Thoracic aorta (tissue), 2 donors: ENCODE data around the gene PRKCB. TPM values are rescaled to one million over a fixed set of nuclear protein-coding genes. Genes with fewer than 3 reads are reported as not detected.
"Not testable (repeated sequence)": the region's sequence is repeated elsewhere in the genome, so short reads cannot be mapped to it uniquely, and the experiment has no call there.

Experiments used
- ATAC-seq: fragments of 150-250 bp; one replicate; pipeline ENCODE4 v1.8.0; 2017; ENCODE audit warnings: low read depth; ENCODE audit not compliant: insufficient number of reproducible peaks, low FRiP score
- DNase-seq: peaks from one replicate; pipeline ENCODE4 v3.0.0-alpha.2; 2020; ENCODE audit warnings: low spot score
- H3K27ac ChIP-seq, 2 donors: fragments of 200-600 bp; sonication (generic); 1 replicate in 1 of 2; 2 replicates in 1 of 2; pipeline ENCODE4 v1.5.1; 2016; ENCODE audit warnings: mild to moderate bottlenecking in 2 of 2, moderate library complexity in 2 of 2
- H3K27me3 ChIP-seq: fragments of 200-600 bp; sonication (generic); replicated peaks from 2 replicates; pipeline ENCODE4 v1.6.0; 2016; ENCODE audit warnings: mild to moderate bottlenecking; ENCODE audit not compliant: insufficient read depth
- H3K36me3 ChIP-seq: fragments of 200-600 bp; sonication (generic); one replicate; pipeline ENCODE4 v1.5.1; 2016
- H3K4me1 ChIP-seq, 2 donors: fragments of 200-600 bp; sonication (generic); 1 replicate in 1 of 2; 2 replicates in 1 of 2; pipeline versions ENCODE4 v1.5.1 to v1.6.0; 2016; ENCODE audit warnings: low read depth in 2 of 2, mild to moderate bottlenecking in 1 of 2; ENCODE audit not compliant: control insufficient read depth in 1 of 2
- H3K4me3 ChIP-seq: fragments of 200-600 bp; sonication (generic); 2 replicates; pipeline ENCODE4 v1.5.1; 2016; ENCODE audit warnings: mild to moderate bottlenecking
- H3K9me3 ChIP-seq: fragments of 200-600 bp; sonication (generic); 2 replicates; pipeline ENCODE4 v1.5.1; 2016
- CTCF ChIP-seq: fragments of 200-600 bp; sonication (generic); IDR thresholded peaks from one replicate; pipeline ENCODE4 v1.5.1; 2019; ENCODE audit warnings: antibody characterized with exemption
- total RNA-seq, 2 donors: library from RNA; depleted of rRNA; stranded (reverse); fragments of >200 nt; gene quantifications; one replicate each; pipeline versions ENCODE4 v1.1.0 to v1.2.3, GENCODE V29; 2016

The PRKCB gene
- total RNA-seq, 2 donors from 2014 or later = 3.4 to 7.5 TPM

- Histone ChIP-seq H3K27ac (no peak overlapping the region), H3K4me3 (no peak overlapping the region), H3K36me3 (no peaks in the 10 kb centered on the region), H3K4me1 (peaks cover 3 to 13% of the 10 kb centered on the region in 2 donors), H3K27me3 (no peaks in the 10 kb centered on the region), H3K9me3 (no peaks in the 10 kb centered on the region)
- no peak for TF ChIP-seq CTCF
- DNase-seq (no peak), ATAC-seq (no peak)
These were observed 73.0 kb downstream of the PRKCB start for GRCh38 chr16:23908790-23909189.

- Histone ChIP-seq H3K27ac (no peak overlapping the region), H3K9me3 (no peaks in the 10 kb centered on the region), H3K4me1 (peaks cover 0 to 9% of the 10 kb centered on the region in 2 donors), H3K27me3 (no peaks in the 10 kb centered on the region), H3K4me3 (no peak overlapping the region), H3K36me3 (no peaks in the 10 kb centered on the region)
- ATAC-seq = no peak
- TF ChIP-seq CTCF = no peak
- no peak for DNase-seq
These were observed 74.1 kb downstream of the PRKCB start for GRCh38 chr16:23909792-23910418.

- ATAC-seq (no peak), DNase-seq (no peak)
- H3K4me3 ChIP-seq = no peak overlapping the region
- no peaks in the 10 kb centered on the region for H3K36me3 ChIP-seq
- H3K27me3 ChIP-seq = no peaks in the 10 kb centered on the region
- peaks cover 0 to 6% of the 10 kb centered on the region in 2 donors for H3K4me1 ChIP-seq
- peak overlapping the region in 1 of 2 donors; percentile 44 for H3K27ac ChIP-seq
- no peak for TF ChIP-seq CTCF
- no peaks in the 10 kb centered on the region for H3K9me3 ChIP-seq
These were observed 79.3 kb downstream of the PRKCB start for GRCh38 chr16:23914946-23915530.

GRCh38 chr16:23916552-23916951, 80.8 kb downstream of the PRKCB start:
- not testable (repeated sequence) for H3K4me3 ChIP-seq, ATAC-seq, H3K27me3 ChIP-seq, H3K27ac ChIP-seq, H3K9me3 ChIP-seq, H3K4me1 ChIP-seq, DNase-seq, H3K36me3 ChIP-seq

GRCh38 chr16:23917621-23918020, 81.8 kb downstream of the PRKCB start:
- ATAC-seq (no peak), DNase-seq (no peak)
- no peak for TF ChIP-seq CTCF
- Histone ChIP-seq H3K27me3 (no peaks in the 10 kb centered on the region), H3K4me3 (no peak overlapping the region), H3K36me3 (no peaks in the 10 kb centered on the region), H3K4me1 (peaks cover 0 to 6% of the 10 kb centered on the region in 2 donors), H3K27ac (no peak overlapping the region), H3K9me3 (no peaks in the 10 kb centered on the region)
